Esophagus muscularis mucosa (tissue), 4 donors: ENCODE measurements around the gene ARHGEF10L. TPM values are rescaled to one million over a fixed set of nuclear protein-coding genes. Genes with fewer than 3 reads are reported as not detected.
A peak's percentile ranks its signal among the peaks of the same experiment; 100 is the strongest.

Experiments
- DNase-seq: peaks from one replicate; pipeline ENCODE4 v3.0.0-alpha.2; 2017; ENCODE audit errors: extremely low spot score
- H3K27ac ChIP-seq, 4 donors: fragments of 200-600 bp; sonication (generic); replicated peaks in 1 of 4; 1 replicate in 3 of 4; 2 replicates in 1 of 4; pipeline ENCODE4 v1.5.1; 2016 to 2019; ENCODE audit warnings: mild to moderate bottlenecking in 1 of 4
- H3K27me3 ChIP-seq, 4 donors: fragments of 200-600 bp; sonication (generic); one replicate each; pipeline versions ENCODE4 v1.5.1 to v1.6.0; 2016 to 2019
- H3K36me3 ChIP-seq, 4 donors: fragments of 200-600 bp; sonication (generic); one replicate each; pipeline ENCODE4 v1.5.1; 2016 to 2019
- H3K4me1 ChIP-seq, 4 donors: fragments of 200-600 bp; sonication (generic); one replicate each; pipeline ENCODE4 v1.5.1; 2016 to 2019
- H3K4me3 ChIP-seq, 4 donors: fragments of 200-600 bp; sonication (generic); 1 replicate in 2 of 4; 2 replicates in 2 of 4; pipeline ENCODE4 v1.5.1; 2016 to 2019; ENCODE audit warnings: mild to moderate bottlenecking in 4 of 4, moderate library complexity in 1 of 4
- H3K9me3 ChIP-seq, 4 donors: fragments of 200-600 bp; sonication (generic); 1 replicate in 3 of 4; 2 replicates in 1 of 4; pipeline ENCODE4 v1.5.1; 2016 to 2019
- EP300 ChIP-seq: sonication (generic); formaldehyde crosslinking; IDR thresholded peaks from one replicate; pipeline ENCODE4 v1.6.1; 2017; ENCODE audit warnings: antibody characterized with exemption
- POLR2A ChIP-seq: fragments of 450-650 bp; IDR thresholded peaks from one replicate; pipeline ENCODE4 v1.6.1; 2017; ENCODE audit warnings: antibody characterized with exemption, moderate library complexity, mild to moderate bottlenecking, low read depth
- POLR2AphosphoS5 ChIP-seq, 2 donors: sonication (generic); formaldehyde crosslinking; IDR thresholded peaks; one replicate each; pipeline ENCODE4 v1.6.1; 2017; ENCODE audit warnings: antibody characterized with exemption in 2 of 2
- WGBS: methylation state at CpG from one replicate; pipeline ENCODE4 v1.1.5; 2018; 5-methylcytosine and 5-hydroxymethylcytosine counted together
- intact Hi-C: fragments of 100-400 bp; cut with DNase I; formaldehyde crosslinking; loops from one replicate; pipeline ENCODE4 v1.15.1; 2023
- total RNA-seq, 4 donors: library from RNA; depleted of rRNA; stranded (reverse); fragments of >200 nt; gene quantifications; one replicate each; pipeline versions ENCODE4 v1.1.0 to v1.2.1, GENCODE V29; 2016
- TF ChIP-seq, protein P1 (sequence below), 3 experiments: fragments of 200-600 bp in 2 of 3; fragments of 450-650 bp in 1 of 3; sonication (generic) in 2 of 3; IDR thresholded peaks; one replicate each; pipeline ENCODE4 v1.5.1; 2017 to 2019; ENCODE audit warnings: antibody characterized with exemption in 3 of 3, mild to moderate bottlenecking in 2 of 3, moderate library complexity in 1 of 3

Gene ARHGEF10L
- total RNA-seq, 4 donors from 2014 or later: 46.6 to 93.0 (median 66.9) TPM

- DNase-seq: no peak
- intact Hi-C loops: no loop called here
- H3K27ac ChIP-seq: no peak overlapping the region
- peaks cover 34 to 95% (median 79%) of the 10 kb centered on the region in 4 donors for H3K36me3 ChIP-seq
- H3K27me3 ChIP-seq: no peaks in the 10 kb centered on the region
- WGBS: 49% methylated on average over 11 of the region's 15 CpGs
- H3K9me3 ChIP-seq: no peaks in the 10 kb centered on the region
- H3K4me3 ChIP-seq: no peak overlapping the region
- no peaks in the 10 kb centered on the region for H3K4me1 ChIP-seq
- TF ChIP-seq POLR2A (no peak), EP300 (no peak)
- TF ChIP-seq, protein P1, sequence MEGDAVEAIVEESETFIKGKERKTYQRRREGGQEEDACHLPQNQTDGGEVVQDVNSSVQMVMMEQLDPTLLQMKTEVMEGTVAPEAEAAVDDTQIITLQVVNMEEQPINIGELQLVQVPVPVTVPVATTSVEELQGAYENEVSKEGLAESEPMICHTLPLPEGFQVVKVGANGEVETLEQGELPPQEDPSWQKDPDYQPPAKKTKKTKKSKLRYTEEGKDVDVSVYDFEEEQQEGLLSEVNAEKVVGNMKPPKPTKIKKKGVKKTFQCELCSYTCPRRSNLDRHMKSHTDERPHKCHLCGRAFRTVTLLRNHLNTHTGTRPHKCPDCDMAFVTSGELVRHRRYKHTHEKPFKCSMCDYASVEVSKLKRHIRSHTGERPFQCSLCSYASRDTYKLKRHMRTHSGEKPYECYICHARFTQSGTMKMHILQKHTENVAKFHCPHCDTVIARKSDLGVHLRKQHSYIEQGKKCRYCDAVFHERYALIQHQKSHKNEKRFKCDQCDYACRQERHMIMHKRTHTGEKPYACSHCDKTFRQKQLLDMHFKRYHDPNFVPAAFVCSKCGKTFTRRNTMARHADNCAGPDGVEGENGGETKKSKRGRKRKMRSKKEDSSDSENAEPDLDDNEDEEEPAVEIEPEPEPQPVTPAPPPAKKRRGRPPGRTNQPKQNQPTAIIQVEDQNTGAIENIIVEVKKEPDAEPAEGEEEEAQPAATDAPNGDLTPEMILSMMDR (IDR thresholded peaks at IDR 0.05): peak; percentile 73 to 82 (median 75)
Measured at GRCh38 chr1:17661546-17662157, 122.2 kb downstream of the ARHGEF10L start.

- no peaks in the 10 kb centered on the region for H3K27me3 ChIP-seq
- intact Hi-C loops: no loop called here
- H3K36me3 ChIP-seq: peaks cover 32 to 95% (median 78%) of the 10 kb centered on the region in 4 donors
- H3K4me1 ChIP-seq: no peaks in the 10 kb centered on the region
- TF ChIP-seq EP300: no peak
- TF ChIP-seq POLR2AphosphoS5 (IDR thresholded peaks at IDR 0.05): no peak
- no peak for TF ChIP-seq POLR2A
- TF ChIP-seq, protein P1 (IDR thresholded peaks at IDR 0.05): no peak
- H3K27ac ChIP-seq: no peak overlapping the region
- H3K4me3 ChIP-seq: no peak overlapping the region
- no peak for DNase-seq
- WGBS: 97% methylated on average over 10 of the region's 10 CpGs
- H3K9me3 ChIP-seq: no peaks in the 10 kb centered on the region
Measured at GRCh38 chr1:17662296-17662695, 122.8 kb downstream of the ARHGEF10L start.

DNA sequence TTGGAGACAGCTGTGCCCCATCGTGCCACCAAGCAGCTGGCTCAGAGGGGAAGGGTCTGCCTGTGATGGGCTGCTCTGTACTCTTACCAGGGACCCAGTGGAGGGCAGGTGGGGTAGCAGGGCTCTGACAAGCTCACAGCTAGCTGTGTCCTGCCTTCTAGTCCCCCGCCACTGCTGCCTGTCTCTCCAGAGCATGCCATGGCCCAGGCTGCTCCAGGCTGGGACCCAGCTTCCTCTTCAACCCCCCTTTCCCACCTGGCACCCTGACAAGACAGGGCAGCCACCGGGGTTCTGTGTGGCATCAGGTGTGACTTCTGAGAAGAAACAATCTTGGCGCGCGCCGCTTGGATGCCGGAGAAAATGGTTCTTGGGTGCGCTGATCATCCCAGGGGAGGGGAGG lies 123.3 kb downstream of the ARHGEF10L start:
- H3K36me3 ChIP-seq: peaks cover 32 to 95% (median 77%) of the 10 kb centered on the region in 4 donors
- no peaks in the 10 kb centered on the region for H3K9me3 ChIP-seq
- 98% methylated on average over 8 of the region's 9 CpGs for WGBS
- H3K27me3 ChIP-seq: no peaks in the 10 kb centered on the region
- no peaks in the 10 kb centered on the region for H3K4me1 ChIP-seq
- intact Hi-C loops: no loop called here
- no peak for TF ChIP-seq POLR2A
- TF ChIP-seq POLR2AphosphoS5 (IDR thresholded peaks at IDR 0.05): no peak
- TF ChIP-seq, protein P1 (IDR thresholded peaks at IDR 0.05): no peak
- no peak for TF ChIP-seq EP300
- DNase-seq: no peak
- no peak overlapping the region for H3K27ac ChIP-seq
- no peak overlapping the region for H3K4me3 ChIP-seq

DNA sequence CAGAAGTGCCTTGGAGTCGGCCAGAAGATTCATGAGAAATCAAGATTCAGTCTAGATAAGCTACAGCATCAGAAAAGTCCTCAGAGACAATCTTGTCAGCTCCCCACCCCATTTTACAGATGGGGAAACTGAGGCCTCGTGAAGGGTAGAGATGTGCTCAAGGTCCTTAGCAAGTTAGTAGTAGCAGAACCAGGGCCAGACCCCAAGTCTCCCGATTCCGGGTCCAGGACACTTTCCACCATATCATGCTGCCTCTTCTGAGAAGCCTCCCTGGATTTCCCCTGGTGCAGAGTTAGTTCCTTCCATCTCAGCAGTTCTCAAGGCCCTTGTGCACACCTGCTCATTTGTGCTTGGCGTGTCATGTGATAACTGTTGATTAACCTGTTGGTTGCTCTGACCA lies 124.1 kb downstream of the ARHGEF10L start:
- H3K4me3 ChIP-seq: no peak overlapping the region
- no peaks in the 10 kb centered on the region for H3K4me1 ChIP-seq
- intact Hi-C loops: no loop called here
- TF ChIP-seq POLR2AphosphoS5 (IDR thresholded peaks at IDR 0.05) (no peak), POLR2A (no peak), EP300 (no peak)
- TF ChIP-seq, protein P1 (IDR thresholded peaks at IDR 0.05): no peak
- no peaks in the 10 kb centered on the region for H3K27me3 ChIP-seq
- no peak for DNase-seq
- WGBS: 82% methylated on average over 5 of the region's 5 CpGs
- no peak overlapping the region for H3K27ac ChIP-seq
- peaks cover 32 to 95% (median 75%) of the 10 kb centered on the region in 4 donors for H3K36me3 ChIP-seq
- H3K9me3 ChIP-seq: no peaks in the 10 kb centered on the region

- intact Hi-C loops: no loop called here
- H3K36me3 ChIP-seq: peaks cover 26 to 95% (median 73%) of the 10 kb centered on the region in 4 donors
- no peaks in the 10 kb centered on the region for H3K27me3 ChIP-seq
- H3K4me3 ChIP-seq: no peak overlapping the region
- 83% methylated on average over 11 of the region's 11 CpGs for WGBS
- no peak for TF ChIP-seq POLR2A
- H3K9me3 ChIP-seq: no peaks in the 10 kb centered on the region
- DNase-seq: no peak
- peaks cover 0 to 4% (median 0%) of the 10 kb centered on the region in 4 donors for H3K4me1 ChIP-seq
- H3K27ac ChIP-seq: no peak overlapping the region
Measured at GRCh38 chr1:17664322-17664721, 124.8 kb downstream of the ARHGEF10L start.
